ENCODE measurements around the gene STPG1. TPM values are rescaled to one million over a fixed set of nuclear protein-coding genes. Genes with fewer than 3 reads are reported as not detected.

STPG1 gene
- total and polyA plus RNA-seq, 2 donors from 2014 or later = 10.6 to 12.2 TPM

GRCh38 chr1:24424990-24425389, 11.4 kb upstream of the STPG1 start:
- intact Hi-C loops (cut with DNase I) = no loop called here
- Histone ChIP-seq H3K9me3 (ENCODE audit: control insufficient read depth in 2 of 3, insufficient read depth in 1 of 3, low read length in 3 of 3) (no peaks in the 10 kb centered on the region), H3K4me1 (ENCODE audit: control insufficient read depth in 2 of 3, insufficient read depth in 2 of 3, low read depth in 1 of 3, low read length in 3 of 3) (no peaks in the 10 kb centered on the region), H3K27me3 (ENCODE audit: control insufficient read depth, insufficient read depth, low read length) (no peaks in the 10 kb centered on the region), H3K4me3 (ENCODE audit: low read length in 3 of 3) (no peak overlapping the region), H3K27ac (ENCODE audit: low read depth in 2 of 2, low read length in 2 of 2) (no peak overlapping the region), H3K9ac (ENCODE audit: low read length in 3 of 3) (no peak overlapping the region), H3K36me3 (ENCODE audit: control insufficient read depth in 2 of 3, insufficient read depth in 3 of 3, low read length in 3 of 3) (peaks cover 0 to 4% (median 0%) of the 10 kb centered on the region in 3 donors)
- FAIRE-seq (no peak), DNase-seq (no peak)
- no peak for TF ChIP-seq CTCF (IDR thresholded peaks at IDR 0.05; ENCODE audit: borderline replicate concordance, extremely low read depth, insufficient read depth)

GRCh38 chr1:24424207-24424606, 10.6 kb upstream of the STPG1 start:
- H3K36me3 ChIP-seq (ENCODE audit: control insufficient read depth in 2 of 3, insufficient read depth in 3 of 3, low read length in 3 of 3) = peaks cover 0 to 4% (median 3%) of the 10 kb centered on the region in 3 donors
- intact Hi-C loops (cut with DNase I) = no loop called here
- no peak overlapping the region for H3K27ac ChIP-seq (ENCODE audit: low read depth in 2 of 2, low read length in 2 of 2)
- H3K4me3 ChIP-seq (ENCODE audit: low read length in 3 of 3) = no peak overlapping the region
- H3K4me1 ChIP-seq (ENCODE audit: control insufficient read depth in 2 of 3, insufficient read depth in 2 of 3, low read depth in 1 of 3, low read length in 3 of 3) = no peaks in the 10 kb centered on the region
- DNase-seq (no peak), FAIRE-seq (no peak)
- no peaks in the 10 kb centered on the region for H3K9me3 ChIP-seq (ENCODE audit: control insufficient read depth in 2 of 3, insufficient read depth in 1 of 3, low read length in 3 of 3)
- no peaks in the 10 kb centered on the region for H3K27me3 ChIP-seq (ENCODE audit: control insufficient read depth, insufficient read depth, low read length)
- TF ChIP-seq CTCF (IDR thresholded peaks at IDR 0.05; ENCODE audit: borderline replicate concordance, extremely low read depth, insufficient read depth) = no peak
- H3K9ac ChIP-seq (ENCODE audit: low read length in 3 of 3) = no peak overlapping the region

GRCh38 chr1:24421502-24421901, 7.9 kb upstream of the STPG1 start:
- no peak for TF ChIP-seq CTCF (IDR thresholded peaks at IDR 0.05; ENCODE audit: borderline replicate concordance, extremely low read depth, insufficient read depth)
- no peak for DNase-seq
- H3K27me3 ChIP-seq (ENCODE audit: control insufficient read depth, insufficient read depth, low read length) = no peaks in the 10 kb centered on the region
- no peaks in the 10 kb centered on the region for H3K9me3 ChIP-seq (ENCODE audit: control insufficient read depth in 2 of 3, insufficient read depth in 1 of 3, low read length in 3 of 3)
- no peak overlapping the region for H3K27ac ChIP-seq (ENCODE audit: low read depth in 2 of 2, low read length in 2 of 2)
- FAIRE-seq = no peak
- no peak overlapping the region for H3K9ac ChIP-seq (ENCODE audit: low read length in 3 of 3)
- peaks cover 0 to 8% (median 3%) of the 10 kb centered on the region in 3 donors for H3K4me1 ChIP-seq (ENCODE audit: control insufficient read depth in 2 of 3, insufficient read depth in 2 of 3, low read depth in 1 of 3, low read length in 3 of 3)
- H3K4me3 ChIP-seq (ENCODE audit: low read length in 3 of 3) = no peak overlapping the region
- intact Hi-C loops (cut with DNase I) = no loop called here
- peaks cover 0 to 4% (median 3%) of the 10 kb centered on the region in 3 donors for H3K36me3 ChIP-seq (ENCODE audit: control insufficient read depth in 2 of 3, insufficient read depth in 3 of 3, low read length in 3 of 3)

- Histone ChIP-seq H3K27ac (ENCODE audit: low read depth in 2 of 2, low read length in 2 of 2) (no peak overlapping the region), H3K4me1 (ENCODE audit: control insufficient read depth in 2 of 3, insufficient read depth in 2 of 3, low read depth in 1 of 3, low read length in 3 of 3) (peaks cover 0 to 11% (median 3%) of the 10 kb centered on the region in 3 donors), H3K4me3 (ENCODE audit: low read length in 3 of 3) (no peak overlapping the region), H3K27me3 (ENCODE audit: control insufficient read depth, insufficient read depth, low read length) (no peaks in the 10 kb centered on the region), H3K9me3 (ENCODE audit: control insufficient read depth in 2 of 3, insufficient read depth in 1 of 3, low read length in 3 of 3) (no peaks in the 10 kb centered on the region), H3K36me3 (ENCODE audit: control insufficient read depth in 2 of 3, insufficient read depth in 3 of 3, low read length in 3 of 3) (peaks cover 0 to 4% (median 3%) of the 10 kb centered on the region in 3 donors), H3K9ac (ENCODE audit: low read length in 3 of 3) (no peak overlapping the region)
- DNase-seq (no peak), FAIRE-seq (no peak)
- TF ChIP-seq CTCF (IDR thresholded peaks at IDR 0.05; ENCODE audit: borderline replicate concordance, extremely low read depth, insufficient read depth) = no peak
- intact Hi-C loops (cut with DNase I) = no loop called here
Observed at GRCh38 chr1:24420547-24420946, 7.0 kb upstream of the STPG1 start.
